Esophagus muscularis mucosa (tissue), 4 donors: ENCODE data around the gene CACNA2D3.

Experiments
- CTCF ChIP-seq, 3 experiments: fragments of 200-600 bp in 2 of 3; fragments of 450-650 bp in 1 of 3; sonication (generic) in 2 of 3; IDR thresholded peaks; one replicate each; pipeline ENCODE4 v1.5.1; 2017 to 2019; ENCODE audit warnings: antibody characterized with exemption in 3 of 3, mild to moderate bottlenecking in 2 of 3, moderate library complexity in 1 of 3
- EP300 ChIP-seq: sonication (generic); formaldehyde crosslinking; IDR thresholded peaks from one replicate; pipeline ENCODE4 v1.6.1; 2017; ENCODE audit warnings: antibody characterized with exemption
- POLR2A ChIP-seq: fragments of 450-650 bp; IDR thresholded peaks from one replicate; pipeline ENCODE4 v1.6.1; 2017; ENCODE audit warnings: antibody characterized with exemption, moderate library complexity, mild to moderate bottlenecking, low read depth
- POLR2AphosphoS5 ChIP-seq, 2 donors: sonication (generic); formaldehyde crosslinking; IDR thresholded peaks; one replicate each; pipeline ENCODE4 v1.6.1; 2017; ENCODE audit warnings: antibody characterized with exemption in 2 of 2

- no peak for TF ChIP-seq CTCF (IDR thresholded peaks at IDR 0.05)
- no peak for TF ChIP-seq POLR2AphosphoS5 (IDR thresholded peaks at IDR 0.05)
- no peak for TF ChIP-seq POLR2A
- TF ChIP-seq EP300, result no peak
Observed at GRCh38 chr3:54274607-54275006, 152.3 kb downstream of the CACNA2D3 start.
